ENCODE results near the gene GNAQ. TPM values are rescaled to one million over a fixed set of nuclear protein-coding genes. Genes with fewer than 3 reads are reported as not detected.

The GNAQ gene
- polyA plus RNA-seq, 3 donors from 2014 or later = 4.5 to 7.4 (median 5.1) TPM

GRCh38 chr9:78028926-78029325, 2.7 kb downstream of the GNAQ start:
- Mint-ChIP-seq H3K27ac (peak overlapping the region in 5 of 6 donors; percentile 31 to 90 (median 75)), H3K27me3 (ENCODE audit: low read depth in 3 of 3) (peaks cover 5 to 24% (median 14%) of the 10 kb centered on the region in 3 donors), H3K36me3 (no peaks in the 10 kb centered on the region), H3K4me3 (peak overlapping the region; percentile 22 to 92 (median 88)), H3K4me1 (peaks cover 35 to 44% of the 10 kb centered on the region in 2 donors), H3K9me3 (peaks cover 0 to 2% (median 0%) of the 10 kb centered on the region in 6 donors)
- no peak for DNase-seq

- no peak for DNase-seq
- H3K27me3 Mint-ChIP-seq (ENCODE audit: low read depth in 3 of 3) = peaks cover 2 to 10% (median 6%) of the 10 kb centered on the region in 3 donors
- no peaks in the 10 kb centered on the region for H3K36me3 Mint-ChIP-seq
- H3K27ac Mint-ChIP-seq = no peak overlapping the region
- H3K9me3 Mint-ChIP-seq = no peaks in the 10 kb centered on the region
- H3K4me1 Mint-ChIP-seq = peaks cover 39 to 41% of the 10 kb centered on the region in 2 donors
- no peak overlapping the region for H3K4me3 Mint-ChIP-seq
These were observed 4.7 kb downstream of the GNAQ start for GRCh38 chr9:78026947-78027346.

GRCh38 chr9:78026416-78026815, 5.2 kb downstream of the GNAQ start:
- Mint-ChIP-seq H3K4me3 (no peak overlapping the region), H3K9me3 (no peaks in the 10 kb centered on the region), H3K27ac (no peak overlapping the region), H3K36me3 (no peaks in the 10 kb centered on the region), H3K27me3 (ENCODE audit: low read depth in 3 of 3) (peaks cover 2 to 10% (median 6%) of the 10 kb centered on the region in 3 donors), H3K4me1 (peaks cover 44 to 47% of the 10 kb centered on the region in 2 donors)
- no peak for DNase-seq

GRCh38 chr9:78025186-78025585, 6.4 kb downstream of the GNAQ start:
- Mint-ChIP-seq H3K27me3 (ENCODE audit: low read depth in 3 of 3) (peaks cover 2 to 9% (median 4%) of the 10 kb centered on the region in 3 donors), H3K4me3 (no peak overlapping the region), H3K27ac (no peak overlapping the region), H3K4me1 (peaks cover 45 to 50% of the 10 kb centered on the region in 2 donors), H3K36me3 (no peaks in the 10 kb centered on the region), H3K9me3 (no peaks in the 10 kb centered on the region)
- no peak for DNase-seq

- H3K4me3 Mint-ChIP-seq = peak overlapping the region in 4 of 5 donors; percentile 13 to 56 (median 50)
- no peak for DNase-seq
These were observed 8.4 kb downstream of the GNAQ start for GRCh38 chr9:78023003-78023741.

GRCh38 chr9:78021697-78022096, 9.9 kb downstream of the GNAQ start:
- Mint-ChIP-seq H3K4me1 (peaks cover 28 to 41% of the 10 kb centered on the region in 2 donors), H3K36me3 (no peaks in the 10 kb centered on the region), H3K27me3 (ENCODE audit: low read depth in 3 of 3) (peaks cover 2 to 4% (median 4%) of the 10 kb centered on the region in 3 donors), H3K4me3 (no peak overlapping the region), H3K27ac (no peak overlapping the region), H3K9me3 (no peaks in the 10 kb centered on the region)
- no peak for DNase-seq

More at GRCh38 chr9:78023003-78023741, 8.4 kb downstream of the GNAQ start:
- Mint-ChIP-seq H3K4me1 (peaks cover 28 to 34% of the 10 kb centered on the region in 2 donors), H3K9me3 (no peaks in the 10 kb centered on the region), H3K36me3 (no peaks in the 10 kb centered on the region), H3K27me3 (ENCODE audit: low read depth in 3 of 3) (peaks cover 2 to 4% (median 2%) of the 10 kb centered on the region in 3 donors), H3K27ac (peak overlapping the region in 1 of 6 donors; percentile 26)

- Mint-ChIP-seq H3K9me3 (no peaks in the 10 kb centered on the region), H3K4me1 (peaks cover 15 to 29% of the 10 kb centered on the region in 2 donors), H3K27me3 (ENCODE audit: low read depth in 3 of 3) (peaks cover 3 to 5% (median 4%) of the 10 kb centered on the region in 3 donors), H3K36me3 (no peaks in the 10 kb centered on the region), H3K4me3 (no peak overlapping the region), H3K27ac (no peak overlapping the region)
- no peak for DNase-seq
These were observed 14.4 kb downstream of the GNAQ start for GRCh38 chr9:78017190-78017693.

- peaks cover 0 to 5% (median 3%) of the 10 kb centered on the region in 3 donors for H3K27me3 Mint-ChIP-seq (ENCODE audit: low read depth in 3 of 3)
- no peaks in the 10 kb centered on the region for H3K9me3 Mint-ChIP-seq
- no peak for DNase-seq
- no peaks in the 10 kb centered on the region for H3K36me3 Mint-ChIP-seq
- H3K4me1 Mint-ChIP-seq = peaks cover 16 to 28% of the 10 kb centered on the region in 2 donors
- no peak overlapping the region for H3K4me3 Mint-ChIP-seq
- no peak overlapping the region for H3K27ac Mint-ChIP-seq
These were observed 16.4 kb downstream of the GNAQ start for GRCh38 chr9:78015241-78015640.

- Mint-ChIP-seq H3K27ac (no peak overlapping the region), H3K27me3 (ENCODE audit: low read depth in 3 of 3) (peaks cover 0 to 5% (median 3%) of the 10 kb centered on the region in 3 donors), H3K9me3 (no peaks in the 10 kb centered on the region), H3K4me3 (no peak overlapping the region), H3K4me1 (peaks cover 20 to 28% of the 10 kb centered on the region in 2 donors), H3K36me3 (no peaks in the 10 kb centered on the region)
- no peak for DNase-seq
These were observed 16.8 kb downstream of the GNAQ start for GRCh38 chr9:78014776-78015175.

GRCh38 chr9:78013934-78014333, 17.7 kb downstream of the GNAQ start:
- H3K36me3 Mint-ChIP-seq = no peaks in the 10 kb centered on the region
- no peaks in the 10 kb centered on the region for H3K9me3 Mint-ChIP-seq
- peaks cover 29 to 36% of the 10 kb centered on the region in 2 donors for H3K4me1 Mint-ChIP-seq
- H3K27me3 Mint-ChIP-seq (ENCODE audit: low read depth in 3 of 3) = peaks cover 0 to 5% (median 3%) of the 10 kb centered on the region in 3 donors
- DNase-seq = no peak
- H3K4me3 Mint-ChIP-seq = no peak overlapping the region
- no peak overlapping the region for H3K27ac Mint-ChIP-seq

GRCh38 chr9:78011049-78011448, 20.6 kb downstream of the GNAQ start:
- Mint-ChIP-seq H3K4me3 (no peak overlapping the region), H3K9me3 (no peaks in the 10 kb centered on the region), H3K27me3 (ENCODE audit: low read depth in 3 of 3) (peaks cover 0 to 5% (median 0%) of the 10 kb centered on the region in 3 donors), H3K36me3 (no peaks in the 10 kb centered on the region), H3K27ac (peak overlapping the region in 4 of 6 donors; percentile 15 to 61 (median 39)), H3K4me1 (peaks cover 46 to 57% of the 10 kb centered on the region in 2 donors)
- DNase-seq = no peak

GRCh38 chr9:78010445-78010844, 21.2 kb downstream of the GNAQ start:
- peak overlapping the region in 4 of 5 donors; percentile 8 to 57 (median 18) for H3K4me3 Mint-ChIP-seq
- no peaks in the 10 kb centered on the region for H3K36me3 Mint-ChIP-seq
- DNase-seq = no peak

GRCh38 chr9:78009186-78009585, 22.4 kb downstream of the GNAQ start:
- H3K4me3 Mint-ChIP-seq = peak overlapping the region; percentile 8 to 56 (median 34)
- peaks cover 50 to 68% of the 10 kb centered on the region in 2 donors for H3K4me1 Mint-ChIP-seq
- peak overlapping the region in 2 of 6 donors; percentile 41 to 47 for H3K27ac Mint-ChIP-seq

More at GRCh38 chr9:78010445-78010844, 21.2 kb downstream of the GNAQ start:
- H3K9me3 Mint-ChIP-seq = no peaks in the 10 kb centered on the region
- peak overlapping the region; percentile 14 to 61 (median 45) for H3K27ac Mint-ChIP-seq
- peaks cover 46 to 61% of the 10 kb centered on the region in 2 donors for H3K4me1 Mint-ChIP-seq
- H3K27me3 Mint-ChIP-seq (ENCODE audit: low read depth in 3 of 3) = peaks cover 0 to 5% (median 0%) of the 10 kb centered on the region in 3 donors

GRCh38 chr9:78006734-78007133, 24.9 kb downstream of the GNAQ start:
- H3K4me3 Mint-ChIP-seq = no peak overlapping the region
- no peak for DNase-seq
- peaks cover 51 to 84% of the 10 kb centered on the region in 2 donors for H3K4me1 Mint-ChIP-seq
- no peaks in the 10 kb centered on the region for H3K9me3 Mint-ChIP-seq
- H3K27me3 Mint-ChIP-seq (ENCODE audit: low read depth in 3 of 3) = no peaks in the 10 kb centered on the region
- no peak overlapping the region for H3K27ac Mint-ChIP-seq
- no peaks in the 10 kb centered on the region for H3K36me3 Mint-ChIP-seq

More at GRCh38 chr9:78009186-78009585, 22.4 kb downstream of the GNAQ start:
- DNase-seq = peak in 2 of 3 donors; percentile 12 to 22
- H3K9me3 Mint-ChIP-seq = no peaks in the 10 kb centered on the region
- no peaks in the 10 kb centered on the region for H3K36me3 Mint-ChIP-seq
- H3K27me3 Mint-ChIP-seq (ENCODE audit: low read depth in 3 of 3) = peaks cover 0 to 5% (median 0%) of the 10 kb centered on the region in 3 donors

All from immature natural killer cell (primary cell).